ENCODE data around the gene IQCE.

Gene IQCE

GRCh38 chr7:2629746-2630681 lies 71.2 kb downstream of the IQCE start:
- DNase-seq: no peak

GRCh38 chr7:2631946-2632732 lies 73.4 kb downstream of the IQCE start, which contains the start of gene TTYH3:
TSS of gene TTYH3 (plus strand) at chr7:2631986. CDS start at chr7:2632156, 170 bp downstream.
- peak in 4 of 56 donors; percentile 51 to 60 (median 56) for DNase-seq

GRCh38 chr7:2632733-2633537 lies 74.2 kb downstream of the IQCE start:
- peak in 32 of 56 donors; percentile 18 to 74 (median 42) for DNase-seq

GRCh38 chr7:2633538-2634266 lies 74.9 kb downstream of the IQCE start:
- DNase-seq: peak in 37 of 56 donors; percentile 24 to 75 (median 46)

DNA sequence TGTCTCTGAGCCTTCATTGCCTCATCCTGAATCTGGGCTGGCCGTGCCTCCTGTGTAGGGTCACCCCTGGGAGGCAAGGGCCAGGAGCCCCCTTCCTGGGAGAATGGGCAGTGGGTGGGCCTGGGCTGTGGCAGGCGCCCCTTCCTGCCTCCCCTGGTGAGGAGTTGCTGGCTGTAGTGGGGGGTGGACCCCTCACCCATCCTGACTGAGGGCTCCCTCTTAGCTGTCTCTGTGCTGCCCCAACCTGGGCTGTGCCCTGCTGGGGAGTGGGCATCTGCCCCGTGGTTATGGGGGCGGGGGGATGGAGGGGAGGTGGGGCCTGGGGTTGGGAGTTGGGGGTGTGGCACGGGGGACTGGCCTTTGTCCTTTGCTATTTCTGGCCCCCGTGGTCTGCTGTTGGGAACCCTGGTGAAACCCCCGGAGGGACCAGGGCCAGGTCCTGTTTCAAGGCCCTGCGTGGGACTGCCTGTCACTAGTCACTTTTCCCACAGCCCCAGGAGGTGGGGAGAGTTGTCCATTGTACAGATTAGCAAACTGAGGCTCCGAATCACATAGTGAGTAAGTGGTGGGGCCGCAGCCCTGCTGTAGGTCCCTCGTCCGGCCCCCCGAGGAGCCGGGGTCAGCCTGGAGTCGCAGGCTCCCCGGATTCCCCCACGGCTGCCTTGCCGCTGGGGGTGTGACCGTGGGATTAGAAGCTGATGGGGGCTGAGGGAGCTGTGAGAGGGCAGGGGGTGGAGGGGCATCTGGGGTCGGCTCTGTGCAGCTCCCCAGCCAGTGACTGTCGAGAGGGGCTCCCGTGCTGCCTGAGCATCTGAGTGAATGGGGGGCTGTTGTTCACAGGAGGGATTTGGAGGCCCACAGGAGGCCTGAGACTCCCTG lies 75.7 kb downstream of the IQCE start:
- no peak for DNase-seq

- no peak for DNase-seq
Measured at GRCh38 chr7:2635148-2635668, 76.4 kb downstream of the IQCE start.

DNA sequence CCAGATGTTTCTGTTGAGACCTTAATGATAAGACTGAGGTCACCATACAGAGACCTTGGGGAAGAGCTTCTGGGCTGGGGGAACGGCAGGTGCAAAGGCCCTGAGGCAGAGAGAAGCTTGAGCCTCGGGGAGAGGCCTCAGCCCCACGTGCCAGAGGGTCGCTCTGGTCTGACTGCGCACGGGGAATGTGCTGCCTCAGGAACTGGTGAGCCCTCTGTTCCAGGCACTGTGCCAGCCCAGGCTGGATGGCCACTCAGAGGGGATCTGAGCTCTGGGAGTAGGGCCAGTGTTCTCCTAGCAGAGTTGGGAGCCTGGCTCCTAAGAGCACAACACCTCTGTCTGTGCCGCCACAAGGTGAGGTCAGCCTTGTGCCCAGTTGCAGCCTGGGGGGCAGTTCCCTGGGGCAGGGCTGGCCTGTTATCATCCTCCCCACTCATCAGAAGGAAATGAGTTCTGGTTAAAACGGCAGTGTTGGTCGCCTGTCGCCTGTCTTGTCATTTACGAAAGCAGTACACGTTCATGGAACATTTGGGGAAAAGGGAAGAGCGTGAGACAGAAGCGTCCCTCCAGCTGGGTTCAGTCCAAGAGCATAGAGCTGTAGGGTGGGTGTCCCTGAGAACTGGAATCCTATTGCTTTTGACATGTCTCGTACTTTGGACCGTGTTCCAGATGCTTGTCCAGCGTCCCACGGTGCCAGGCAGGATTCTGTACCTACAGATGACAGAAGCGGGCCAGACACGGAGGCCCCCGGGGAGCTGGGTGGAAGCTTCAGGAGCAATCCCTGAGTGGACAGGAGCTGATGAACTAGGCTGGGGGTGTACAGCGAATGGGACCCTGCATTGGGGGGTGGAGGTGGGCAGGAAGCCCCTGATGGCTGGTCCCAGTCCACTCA lies 77.3 kb downstream of the IQCE start:
- DNase-seq: peak in 18 of 56 donors; percentile 21 to 70 (median 39)

- peak in 2 of 56 donors; percentile 59 to 70 for DNase-seq
Measured at GRCh38 chr7:2637066-2637471, 78.3 kb downstream of the IQCE start.

DNA sequence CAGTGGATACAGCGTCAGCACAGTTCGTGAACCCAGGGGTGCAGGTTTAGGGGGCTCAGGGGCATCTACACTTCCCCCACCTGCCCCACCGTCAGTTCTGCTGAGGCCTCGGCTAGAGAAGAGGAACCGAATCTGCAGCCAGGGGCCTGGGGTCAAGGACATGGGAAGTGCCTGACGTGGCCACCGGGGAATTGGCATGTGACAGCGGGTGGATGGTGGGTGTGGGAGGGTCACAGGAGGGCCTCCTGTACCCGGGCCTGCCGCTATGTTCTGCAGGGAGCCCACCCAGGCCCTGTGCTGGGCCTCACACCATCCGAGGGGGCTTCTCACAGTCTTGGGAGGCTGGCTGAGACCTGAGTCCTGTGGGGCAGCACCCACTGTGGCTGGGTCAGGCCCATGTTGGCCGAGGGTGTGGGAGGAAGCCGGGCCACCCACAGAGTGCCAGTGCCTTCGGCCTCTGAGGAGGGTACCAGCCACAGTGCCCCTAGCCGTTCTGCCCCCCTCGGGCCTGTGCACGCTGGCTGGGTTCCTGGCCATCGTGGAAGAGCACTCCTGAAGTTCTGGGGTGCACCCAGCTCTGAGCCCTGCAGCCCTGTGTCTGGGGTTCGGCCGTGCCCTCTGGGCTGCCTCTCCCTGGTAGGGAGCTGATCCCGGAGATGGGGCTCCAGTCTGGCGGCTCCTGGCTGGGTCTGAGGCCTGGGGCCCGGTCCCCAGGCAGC lies 78.9 kb downstream of the IQCE start:
- DNase-seq: peak in 13 of 56 donors; percentile 17 to 70 (median 29)

DNA sequence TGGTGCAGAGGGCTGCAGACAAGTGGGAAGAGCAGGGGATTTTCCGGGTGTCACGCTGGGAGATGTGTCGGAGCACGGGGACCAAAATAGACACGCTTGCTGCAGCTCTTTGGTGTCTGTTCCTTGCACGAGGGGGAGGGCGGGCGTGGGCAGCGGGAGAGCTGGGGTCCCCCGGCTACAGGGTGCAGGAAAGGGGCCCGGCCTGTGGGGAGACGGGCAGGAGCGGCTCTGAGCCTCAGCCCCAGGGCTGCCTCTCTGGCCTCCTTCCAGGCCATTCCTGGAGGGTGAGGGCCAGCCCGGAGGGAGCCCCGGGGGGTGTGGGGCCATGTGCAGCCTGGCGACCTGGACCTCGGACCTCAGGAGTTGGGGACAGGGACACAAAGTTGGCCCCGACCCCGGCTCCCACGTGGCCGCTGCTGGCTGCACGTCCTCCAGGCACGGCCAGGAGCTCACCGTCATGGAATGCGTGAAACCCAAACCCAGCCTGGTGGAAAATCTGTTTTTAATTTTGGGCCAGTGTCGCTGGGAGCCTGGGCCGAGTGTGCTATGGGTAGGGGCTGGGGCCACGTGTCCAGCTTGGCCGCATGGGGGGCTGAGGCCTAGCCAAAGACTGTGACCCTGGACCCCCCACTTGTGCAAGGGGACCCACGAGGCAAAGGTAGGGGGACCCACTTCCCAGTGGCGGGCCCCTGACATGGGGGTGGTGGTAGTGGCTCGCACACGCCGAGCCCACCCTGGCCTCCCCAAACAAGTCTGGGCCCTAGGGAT lies 79.6 kb downstream of the IQCE start:
- DNase-seq: peak in 18 of 56 donors; percentile 17 to 65 (median 41)

DNA sequence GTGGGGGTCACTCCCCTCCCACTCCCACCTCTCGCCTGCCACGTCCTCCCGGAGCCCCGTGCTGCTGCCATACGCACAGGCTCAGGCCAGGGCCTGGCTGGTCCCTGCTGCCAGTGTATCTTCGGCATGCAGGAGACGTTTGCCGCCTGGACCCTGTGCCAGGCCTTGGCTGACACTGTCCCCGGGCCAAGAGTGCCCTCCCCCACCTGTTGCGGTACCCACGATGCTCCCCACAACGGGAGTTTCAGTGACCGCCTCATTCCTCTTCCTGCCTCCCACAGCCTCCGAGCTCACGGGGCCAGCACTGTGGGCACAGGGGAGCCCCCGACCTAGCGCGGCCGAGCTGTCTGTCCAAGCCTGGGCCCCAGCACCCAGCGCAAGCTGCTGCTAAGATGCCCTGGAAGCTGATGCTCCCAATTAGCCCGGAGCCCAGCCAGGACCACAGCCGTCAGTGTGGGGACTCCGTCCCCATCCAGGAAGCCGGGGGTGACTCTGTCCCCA lies 80.5 kb downstream of the IQCE start:
- peak in 17 of 56 donors; percentile 19 to 65 (median 42) for DNase-seq

GRCh38 chr7:2639695-2640481 lies 81.1 kb downstream of the IQCE start:
- no peak for DNase-seq

DNA sequence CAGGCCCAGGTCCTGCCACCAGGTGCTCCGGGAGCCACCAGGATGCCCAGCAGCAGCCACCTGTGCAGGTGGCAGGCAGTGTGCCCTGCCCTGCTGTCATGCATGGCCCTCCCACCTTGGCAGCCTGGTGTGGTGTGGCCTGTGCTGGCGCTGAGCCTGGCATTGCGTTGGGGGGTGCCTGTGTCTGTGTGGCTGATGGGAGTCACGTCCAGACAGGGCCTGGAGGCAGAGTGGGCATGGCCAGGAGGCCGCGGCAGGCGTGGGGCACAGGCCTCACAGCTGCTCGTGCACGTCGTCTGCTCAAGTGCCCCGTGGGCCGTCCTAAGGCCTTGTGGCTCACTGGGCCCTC lies 81.7 kb downstream of the IQCE start:
- no peak for DNase-seq

DNA sequence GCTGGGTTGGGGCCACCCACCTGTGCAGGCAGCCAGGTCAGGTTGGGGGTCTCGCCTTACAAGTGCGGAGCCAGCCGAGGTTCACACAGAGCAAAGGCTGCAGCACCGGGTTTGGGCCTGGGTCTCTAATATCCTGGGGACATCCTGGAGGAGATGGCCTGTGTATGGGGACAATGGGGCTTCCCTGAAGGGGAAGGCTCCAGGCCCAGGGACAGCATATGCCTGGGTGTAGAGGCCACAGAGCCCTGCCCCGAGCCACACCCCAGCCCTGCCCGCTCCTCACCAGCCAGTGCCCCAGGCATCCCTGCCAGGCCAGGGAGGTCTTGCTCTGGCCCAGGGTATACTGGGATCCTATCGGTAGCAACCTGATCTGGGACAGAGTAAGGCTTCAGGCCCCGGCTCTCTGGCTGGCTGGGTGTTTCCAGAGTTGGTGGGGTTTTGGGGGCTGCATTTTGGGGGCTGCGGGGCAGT lies 82.1 kb downstream of the IQCE start:
- DNase-seq: no peak

Data from nucleus accumbens (tissue), 56 donors.